NCI-H748 (cell line): ENCODE data around the gene YPEL1.
"Not testable (repeated sequence)": the region's sequence is repeated elsewhere in the genome, so short reads cannot be mapped to it uniquely, and the experiment has no call there.

Experiments used
- DNase-seq: peaks from one replicate; lab custom pipeline; 2025; ENCODE audit not compliant: unreplicated experiment; lab: John Stamatoyannopoulos, UW

Gene YPEL1

DNA sequence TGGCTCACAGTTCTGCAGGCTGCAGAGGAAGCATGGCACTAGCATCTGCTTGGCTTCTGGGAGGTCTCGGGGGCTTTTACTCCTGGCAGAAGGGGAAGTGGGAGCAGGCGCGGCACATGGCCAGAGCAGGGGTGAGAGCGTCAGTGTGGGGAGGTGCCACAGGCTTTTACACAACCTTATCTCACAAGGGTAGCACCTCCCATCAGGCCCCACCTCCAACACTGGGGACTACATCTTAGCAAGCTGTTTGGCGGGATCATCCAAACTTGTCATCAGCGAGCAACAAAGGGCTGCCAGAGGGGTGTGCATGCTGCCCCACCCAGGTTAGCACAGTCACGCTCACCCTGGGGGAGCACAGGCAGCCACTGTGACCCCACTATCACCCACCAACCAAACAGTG lies 18.9 kb upstream of the YPEL1 start:
- DNase-seq, result no peak

DNA sequence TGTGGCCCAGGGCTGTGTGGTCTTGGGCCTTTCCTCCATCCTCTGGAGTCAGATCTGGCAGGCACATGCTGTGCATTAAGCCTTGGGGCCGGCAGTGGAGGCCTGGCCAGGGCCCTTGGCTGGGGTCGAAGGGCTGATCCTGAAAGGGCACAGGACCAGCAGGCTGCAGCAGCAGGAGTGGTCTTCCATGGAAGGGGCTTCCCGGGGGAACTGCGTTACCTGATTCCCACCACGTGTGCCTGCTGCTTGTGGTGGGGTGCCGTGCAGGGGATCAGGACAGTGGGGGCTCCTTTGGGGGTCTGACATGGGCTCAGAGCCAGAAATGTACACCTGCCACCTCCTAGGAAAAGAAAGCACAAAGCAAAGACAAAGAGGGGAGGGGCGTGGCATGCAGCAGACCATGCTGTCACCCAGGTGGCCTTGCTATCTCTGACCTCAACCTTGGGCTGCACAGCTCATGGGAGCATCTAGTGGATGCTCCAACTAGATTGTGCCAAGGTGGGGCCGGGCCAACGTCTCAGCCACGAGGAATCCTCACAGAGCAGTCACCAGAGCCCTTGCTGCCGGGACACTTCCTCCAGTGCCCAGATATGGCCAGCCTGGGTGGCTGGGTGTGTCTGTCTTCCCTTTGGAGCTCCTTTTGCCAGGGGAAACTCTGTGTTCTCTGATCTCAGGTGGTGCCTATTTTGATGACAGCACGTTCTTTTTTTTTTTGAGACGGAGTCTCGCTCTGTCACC lies 17.9 kb upstream of the YPEL1 start:
- DNase-seq, result no peak

GRCh38 chr22:21752276-21752675 lies 16.7 kb upstream of the YPEL1 start:
- DNase-seq, result no peak

GRCh38 chr22:21745948-21746347 lies 10.4 kb upstream of the YPEL1 start:
- DNase-seq, result no peak

- not testable (repeated sequence) for DNase-seq
Observed at GRCh38 chr22:21744917-21745316, 9.3 kb upstream of the YPEL1 start.

GRCh38 chr22:21741790-21742189 lies 6.2 kb upstream of the YPEL1 start:
- DNase-seq, result no peak

DNA sequence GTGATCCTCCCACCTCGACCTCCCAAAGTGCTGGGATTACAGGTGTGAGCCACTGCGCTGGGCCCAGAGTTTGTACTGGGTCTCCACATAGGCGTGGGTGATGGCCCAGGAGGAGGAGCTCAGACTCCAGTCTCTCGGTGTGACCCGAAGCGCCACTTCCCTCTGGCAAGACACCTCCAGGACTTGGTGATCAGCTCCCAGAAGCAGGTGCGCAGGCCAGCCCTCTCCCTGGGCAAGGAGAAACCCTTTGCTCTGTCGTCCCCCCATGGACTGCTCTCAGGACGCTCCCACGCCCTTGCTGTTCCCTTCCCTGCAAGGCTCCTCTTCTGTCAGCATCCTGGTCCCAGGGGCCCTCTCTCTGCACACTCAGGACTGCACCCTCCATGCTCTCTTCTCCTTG lies 5.5 kb upstream of the YPEL1 start:
- no peak for DNase-seq

GRCh38 chr22:21739828-21740377 lies 4.3 kb upstream of the YPEL1 start:
- DNase-seq, result no peak

GRCh38 chr22:21738966-21739365 lies 3.4 kb upstream of the YPEL1 start:
- no peak for DNase-seq

GRCh38 chr22:21738081-21738480 lies 2.5 kb upstream of the YPEL1 start:
- no peak for DNase-seq

DNA sequence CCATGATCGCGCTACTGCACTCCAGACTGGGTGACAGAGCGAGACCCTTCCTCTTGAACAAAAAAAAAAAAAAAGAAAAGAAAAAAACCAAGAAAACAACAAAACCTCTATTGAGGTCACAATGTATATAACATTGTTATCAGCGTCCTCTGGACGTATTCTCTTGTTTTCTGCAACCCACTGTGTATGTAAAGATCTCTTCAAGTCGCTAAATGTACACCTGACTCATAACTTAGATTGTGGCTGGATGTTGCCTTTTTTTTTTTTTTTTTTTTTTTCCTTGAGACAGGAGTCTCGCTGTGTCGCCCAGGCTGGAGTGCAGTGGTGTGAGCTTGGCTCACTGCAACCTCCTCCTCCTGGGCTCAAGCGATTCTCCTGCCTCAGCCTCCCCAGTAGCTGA lies 1.4 kb upstream of the YPEL1 start:
- DNase-seq, result no peak

DNA sequence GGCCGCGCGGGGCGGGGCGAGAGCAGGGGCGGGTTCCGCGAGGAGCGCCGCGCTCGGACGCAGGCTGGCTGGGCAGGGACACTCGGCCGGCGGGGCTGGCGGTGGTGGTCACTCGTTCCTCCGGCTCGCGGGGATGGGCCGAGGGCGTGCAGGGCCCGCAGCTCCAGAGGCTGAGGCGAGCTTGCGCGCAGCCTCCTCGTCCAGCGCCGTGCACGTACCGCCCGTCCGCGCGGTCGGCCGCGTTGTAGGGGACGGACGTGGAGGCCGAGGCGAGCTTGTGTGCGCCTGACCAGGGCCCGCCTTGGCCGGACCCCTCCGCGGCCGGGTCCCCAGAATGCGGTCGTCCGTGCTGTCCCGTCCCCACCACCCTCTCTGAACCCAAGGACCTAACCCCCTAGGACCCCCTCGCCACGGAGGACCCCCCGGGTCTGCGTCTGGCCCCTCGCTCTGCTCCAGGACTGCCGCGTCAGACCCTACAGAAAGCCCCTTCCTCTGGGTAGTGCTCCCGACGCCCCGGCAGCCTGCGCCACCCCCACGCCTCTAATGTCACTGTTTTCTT lies 569 bp upstream of the YPEL1 start:
- DNase-seq, result no peak

DNA sequence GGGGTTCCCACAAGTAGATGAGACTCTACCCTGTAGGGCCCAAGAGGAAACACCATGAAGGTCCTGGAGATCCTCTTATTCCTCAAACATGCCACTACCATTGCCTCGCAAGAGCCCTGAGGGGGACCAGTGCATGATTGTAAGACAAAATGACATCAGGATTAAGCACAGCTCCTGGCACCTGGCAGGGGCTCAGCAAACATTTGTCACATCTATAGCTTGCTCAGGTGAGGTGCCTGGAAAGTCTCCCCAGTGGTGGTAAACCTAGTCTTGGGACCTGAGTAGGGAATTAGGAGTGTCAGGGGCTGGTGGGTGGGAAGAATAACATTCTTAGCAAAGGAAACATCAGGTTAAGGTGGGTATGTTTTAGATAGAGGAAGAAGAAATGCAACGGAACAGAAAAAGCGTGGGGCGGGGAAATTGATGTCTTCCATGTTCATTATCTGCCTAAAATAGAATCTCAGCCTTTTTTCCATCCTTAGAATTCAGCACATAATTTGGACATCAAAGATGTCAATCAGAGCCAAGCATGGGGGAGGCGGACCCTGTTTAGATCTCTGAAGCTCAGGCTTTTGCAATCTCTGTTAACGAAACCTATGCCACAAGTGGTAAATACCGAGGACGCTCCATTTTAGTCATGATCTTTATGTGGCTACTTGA lies 924 bp downstream of the YPEL1 start:
- DNase-seq, result peak; percentile 24

DNA sequence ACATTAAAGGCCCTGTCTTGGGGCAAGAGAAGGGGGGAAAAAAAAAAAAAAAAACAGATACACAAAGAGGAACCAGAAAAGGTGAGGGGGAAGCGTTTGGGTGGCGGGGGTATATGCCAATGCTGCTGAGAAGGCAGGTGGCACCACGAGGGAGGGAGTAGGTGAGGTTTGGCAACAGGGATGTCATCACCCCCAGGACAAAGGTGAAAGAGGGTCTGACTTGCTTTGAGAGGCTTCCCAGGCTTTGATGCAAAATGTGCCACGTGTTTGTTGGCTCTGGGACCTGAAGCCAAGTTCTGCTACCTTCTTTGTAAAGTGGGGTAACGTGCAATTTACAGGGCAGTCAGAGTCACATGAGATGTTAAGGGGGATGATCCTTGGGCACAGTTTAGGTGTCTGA lies 4.1 kb downstream of the YPEL1 start:
- DNase-seq, result no peak

- no peak for DNase-seq
Observed at GRCh38 chr22:21730535-21731308, 4.9 kb downstream of the YPEL1 start.

DNA sequence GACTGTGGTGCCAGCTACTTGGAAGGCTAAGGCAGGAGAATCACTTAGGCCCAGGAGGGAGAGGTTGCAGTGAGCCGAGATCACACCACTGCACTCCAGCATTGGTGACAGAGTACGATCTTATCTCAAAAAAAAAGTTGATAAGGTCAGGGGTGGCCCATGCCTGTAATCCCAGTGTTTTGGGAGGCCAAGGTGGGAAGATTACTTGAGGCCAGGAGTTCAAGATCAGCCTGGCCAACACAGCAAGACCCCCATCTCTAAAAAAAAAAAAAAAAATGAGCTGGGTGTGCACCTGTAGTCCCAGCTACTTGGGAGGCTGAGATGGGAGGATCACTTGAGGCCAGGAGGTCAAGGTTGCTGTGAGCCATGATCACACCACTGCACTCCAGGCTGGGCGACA lies 6.4 kb downstream of the YPEL1 start:
- DNase-seq, result not testable (repeated sequence)

- no peak for DNase-seq
Observed at GRCh38 chr22:21728270-21728669, 7.3 kb downstream of the YPEL1 start.

GRCh38 chr22:21727768-21728167 lies 7.8 kb downstream of the YPEL1 start:
- no peak for DNase-seq

DNA sequence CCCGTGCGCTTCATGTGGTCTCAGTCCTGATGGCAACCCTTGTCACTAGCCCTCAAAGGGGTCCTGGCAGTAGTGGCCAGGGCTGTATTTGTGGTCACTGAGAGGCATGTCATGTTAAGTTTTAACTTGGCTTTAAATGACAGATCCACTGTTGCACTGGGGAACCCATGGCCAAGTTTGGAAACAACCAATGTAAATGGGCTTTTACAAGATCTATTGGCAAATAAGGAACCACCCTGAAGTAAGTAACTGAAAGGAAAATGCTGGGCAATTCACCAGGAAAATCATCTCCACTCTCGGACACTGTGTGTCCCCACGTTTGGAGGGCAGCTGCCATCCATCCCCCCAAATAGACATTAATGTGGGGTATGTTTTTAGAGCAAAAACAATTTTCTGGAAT lies 8.4 kb downstream of the YPEL1 start:
- DNase-seq, result no peak

GRCh38 chr22:21726650-21727049 lies 8.9 kb downstream of the YPEL1 start:
- peak; percentile 34 for DNase-seq

DNA sequence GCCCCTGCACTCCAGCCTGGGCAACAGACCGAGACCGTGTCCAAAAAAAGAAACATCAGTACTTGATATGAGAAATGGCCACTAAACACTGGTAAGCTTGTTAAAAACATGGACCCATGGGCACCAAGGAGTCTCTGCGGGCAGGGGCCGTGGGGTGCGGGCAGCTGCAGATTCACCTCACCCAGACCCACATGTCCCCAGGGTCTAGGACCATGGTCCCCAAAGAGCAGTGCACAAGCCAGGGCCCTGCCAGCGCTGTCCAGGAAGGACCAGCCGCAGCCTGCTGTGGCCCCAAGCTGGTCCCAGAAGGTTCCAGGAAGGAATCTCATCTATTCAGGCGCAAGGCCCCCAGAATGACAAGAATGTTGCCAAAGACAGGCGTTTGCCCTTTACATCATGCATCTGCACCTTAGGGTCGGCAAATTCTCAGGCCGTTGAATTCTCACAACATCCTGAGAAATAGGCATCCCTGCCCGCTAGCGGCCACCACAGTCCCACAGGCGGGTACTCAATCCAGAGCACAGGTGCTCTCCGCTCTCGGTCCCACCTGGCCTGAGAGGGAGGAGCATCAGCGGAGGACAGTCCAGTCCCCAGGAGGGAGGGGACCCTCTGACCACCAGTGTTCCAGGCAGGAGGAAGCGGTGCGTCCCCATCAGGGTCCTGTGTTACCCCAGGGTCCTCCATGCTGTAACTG lies 9.5 kb downstream of the YPEL1 start:
- no peak for DNase-seq
